ENCODE data around the gene CD274. TPM values are rescaled to one million over a fixed set of nuclear protein-coding genes. Genes with fewer than 3 reads are reported as not detected.

The CD274 gene
- total and polyA plus RNA-seq, 2 of the 8 experiments (the other 6 are each of a cell fraction or from before 2014, with no cell fraction given): 0.08 to 0.15 TPM

DNA sequence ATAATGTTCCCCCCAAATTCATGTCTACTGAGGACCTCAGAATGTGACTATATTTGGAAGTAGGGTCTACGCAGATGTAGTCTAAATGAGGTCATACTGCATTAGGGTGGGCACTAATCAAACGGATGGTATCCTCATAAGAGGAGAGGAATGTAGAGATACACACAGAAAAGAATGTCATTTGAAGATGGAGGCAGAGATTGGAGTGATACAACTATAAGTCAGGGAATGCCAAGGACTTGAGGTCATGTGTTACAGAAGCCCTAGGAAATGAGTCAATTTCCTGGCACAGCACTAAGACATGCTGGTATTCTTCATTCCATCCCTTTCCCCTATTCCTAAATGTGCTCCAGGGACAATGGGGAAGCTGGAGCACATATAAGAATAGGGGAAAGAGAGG, 59.2 kb downstream of the CD274 start:
- FAIRE-seq: no peak
- Histone ChIP-seq H4K8ac (ENCODE audit: extremely low read depth, insufficient read depth, low read length) (no peak overlapping the region), H3K27ac (ENCODE audit: low read depth, low read length) (no peak overlapping the region), H4K5ac (ENCODE audit: insufficient read length, low read depth, low read length) (no peak overlapping the region), H2BK120ac (replicated peaks; ENCODE audit: low read depth, low read length) (no peak overlapping the region), H2BK20ac (ENCODE audit: low read length) (no peak overlapping the region), H2BK5ac (ENCODE audit: low read depth, low read length) (no peak overlapping the region), H3K4me1 (replicated peaks in 1 of 4; ENCODE audit: control insufficient read depth in 3 of 4, insufficient read depth in 4 of 4, low read length in 3 of 4) (no peaks in the 10 kb centered on the region), H3K36me3 (ENCODE audit: control insufficient read depth in 2 of 4, insufficient read depth in 4 of 4, low read length in 3 of 4) (no peaks in the 10 kb centered on the region), H3K4ac (replicated peaks; ENCODE audit: insufficient read length, low read depth, low read length) (no peak overlapping the region), H4K20me1 (replicated peaks in 1 of 2; ENCODE audit: control insufficient read depth in 1 of 2, insufficient read depth in 2 of 2, low read length in 2 of 2) (no peaks in the 10 kb centered on the region), H3K14ac (ENCODE audit: insufficient read length) (no peak overlapping the region), H2BK12ac (ENCODE audit: low read depth, low read length) (no peak overlapping the region), H3K9ac (replicated peaks in 1 of 4; ENCODE audit: extremely low read depth in 1 of 4, low read depth in 3 of 4, low read length in 3 of 4) (no peak overlapping the region), H3K56ac (replicated peaks; ENCODE audit: insufficient read length, low read depth, low read length) (no peak overlapping the region), H2AFZ (ENCODE audit: low read length) (no peak overlapping the region), H2BK15ac (ENCODE audit: low read length) (no peak overlapping the region), H3K23me2 (ENCODE audit: low read depth, low read length) (no peaks in the 10 kb centered on the region), H3K9me3 (ENCODE audit: insufficient read depth in 2 of 2, low read depth in 1 of 2, low read length in 1 of 2) (no peaks in the 10 kb centered on the region), H3K27me3 (replicated peaks in 1 of 4; ENCODE audit: control insufficient read depth in 3 of 4, extremely low read depth in 1 of 4, insufficient read depth in 3 of 4, low read length in 3 of 4) (no peaks in the 10 kb centered on the region), H3K4me3 (ENCODE audit: extremely low read depth in 1 of 4, insufficient read depth in 2 of 4, low read depth in 3 of 4, low read length in 4 of 4) (no peak overlapping the region), H3K79me2 (ENCODE audit: control insufficient read depth in 1 of 2, insufficient read depth in 2 of 2, low read length in 2 of 2) (no peaks in the 10 kb centered on the region), H2AK5ac (ENCODE audit: low read depth, low read length) (no peak overlapping the region), H3K79me1 (ENCODE audit: low read depth, low read length) (no peaks in the 10 kb centered on the region), H4K91ac (replicated peaks; ENCODE audit: insufficient read length, low read length) (no peak overlapping the region), H3K4me2 (ENCODE audit: insufficient read depth in 1 of 2, low read depth in 2 of 2, low read length in 2 of 2) (no peak overlapping the region), H3K18ac (ENCODE audit: extremely low read depth, low read length) (no peak overlapping the region), H3K23ac (ENCODE audit: insufficient read length) (no peak overlapping the region)
- POLR2A ChIA-PET (ENCODE audit: partially characterized antibody): no interaction called here
- no peak for DNase-seq (ENCODE audit: low read depth in 1 of 2, low spot score in 2 of 2)
- 78% methylated on average over 2 of the region's 2 CpGs; no CpG with 5 or more reads in 1 of the 2 experiments for WGBS, 2 experiments (ENCODE audit: extremely low coverage in 1 of 2, insufficient coverage in 1 of 2, insufficient read length in 1 of 2, insufficient replicate concordance in 2 of 2, low coverage in 1 of 2, low lambda C conversion rate in 2 of 2, missing lambda C conversion rate in 1 of 2)
- TF ChIP-seq BRCA1 (IDR thresholded peaks at IDR 0.05; ENCODE audit: low read depth, low read length) (no peak), FOSL1 (IDR thresholded peaks at IDR 0.05; ENCODE audit: insufficient read depth, low read depth, low read length) (no peak), TBP (IDR thresholded peaks at IDR 0.05; ENCODE audit: low read depth, low read length) (no peak), TAF1 (IDR thresholded peaks at IDR 0.05; ENCODE audit: low read depth, low read length) (no peak), SP1 (IDR thresholded peaks at IDR 0.05; ENCODE audit: low read depth, low read length) (no peak), SAP30 (IDR thresholded peaks at IDR 0.05; ENCODE audit: insufficient read depth, insufficient replicate concordance, low read length) (no peak), JUND (IDR thresholded peaks at IDR 0.05; ENCODE audit: low read length) (no peak), TCF12 (IDR thresholded peaks at IDR 0.05; ENCODE audit: low read depth, low read length) (no peak)
- CTCF ChIA-PET (ENCODE audit: partially characterized antibody): no interaction called here
